Measurements from ENCODE around the gene TBC1D22A.

GRCh38 chr22:46902436-46902835 is 140.0 kb downstream of the TBC1D22A start:
- TF ChIP-seq YY1 (IDR thresholded peaks at IDR 0.05) (no peak), ATF3 (IDR thresholded peaks at IDR 0.05) (no peak), CTCF (IDR thresholded peaks at IDR 0.05; ENCODE audit: low read depth, low read length, missing input control) (no peak), HNF4G (IDR thresholded peaks at IDR 0.05) (no peak), JUND (IDR thresholded peaks at IDR 0.05) (no peak), RAD21 (IDR thresholded peaks at IDR 0.05) (no peak), SP1 (IDR thresholded peaks at IDR 0.05) (no peak), GABPA (IDR thresholded peaks at IDR 0.05 in 1 of 2, conservative IDR thresholded peaks at IDR 0.05 in 1 of 2) (no peak), TAF1 (conservative IDR thresholded peaks at IDR 0.05) (no peak), MAX (IDR thresholded peaks at IDR 0.05) (no peak), ZBTB33 (IDR thresholded peaks at IDR 0.05) (no peak), REST (IDR thresholded peaks at IDR 0.05) (no peak)
